Measurements from ENCODE around the gene SORD.
"Not testable (repeated sequence)": the region's sequence is repeated elsewhere in the genome, so short reads cannot be mapped to it uniquely, and the experiment has no call there.

DNA sequence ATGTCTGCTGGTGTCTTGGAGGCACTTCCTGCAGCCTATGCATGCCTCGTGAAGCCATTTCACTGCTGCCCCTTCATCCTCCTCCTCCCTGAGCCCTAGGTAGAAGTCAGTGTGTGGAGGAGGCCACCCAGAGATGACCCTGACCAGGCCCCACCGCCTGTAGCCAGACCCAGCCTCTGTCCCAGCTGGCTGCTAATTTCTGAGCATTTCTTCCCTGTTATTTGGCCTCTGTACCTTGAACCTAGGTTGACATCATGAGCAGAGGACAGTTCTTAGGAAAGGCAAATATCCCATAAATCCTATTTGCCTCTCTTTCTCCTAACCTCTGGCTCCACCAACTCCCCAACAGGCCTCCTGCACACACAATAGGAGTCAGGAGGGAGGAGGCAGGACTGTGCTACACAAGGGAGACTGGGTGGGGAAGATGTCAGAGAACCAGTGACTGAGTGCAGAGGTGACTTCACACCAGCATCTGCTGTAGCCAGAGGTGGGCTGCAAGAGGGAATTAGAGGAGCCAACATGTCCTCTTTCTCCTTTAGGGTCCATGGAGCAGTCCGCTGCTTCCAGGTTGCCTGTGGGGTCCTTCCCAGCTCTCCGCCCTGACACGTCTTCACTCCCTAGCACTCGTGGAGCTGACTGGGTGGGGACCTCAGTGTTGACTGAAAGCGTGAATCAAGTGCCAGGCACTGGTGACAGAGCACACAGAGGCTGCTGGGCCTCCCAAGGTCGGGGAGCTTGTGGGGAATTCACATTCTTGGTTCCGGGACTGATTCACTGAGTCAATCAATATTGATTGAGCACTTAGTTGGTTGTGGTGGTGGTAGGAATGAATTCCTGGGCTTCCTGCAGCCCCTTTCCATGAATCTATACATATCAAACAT is 52.7 kb downstream of the SORD start:
- not testable (repeated sequence) for TF ChIP-seq YY1 (IDR thresholded peaks at IDR 0.05; ENCODE audit: insufficient read depth, insufficient read length); ZNF274 (IDR thresholded peaks at IDR 0.05; ENCODE audit: low read depth, low read length); SUZ12 (IDR thresholded peaks at IDR 0.05; ENCODE audit: extremely low read depth, insufficient read depth, insufficient read length)

All from NT2/D1 (cell line).